Trophoblast cell (in vitro differentiated cells and primary cell): ENCODE data around the gene PTPN23.

Experiments
- DNase-seq, 2 donors: peaks; one replicate each; pipeline ENCODE4 v3.0.0-alpha.2; 2016
- H2AFZ ChIP-seq: 2 replicates; pipeline ENCODE4 v1.6.1; 2013; ENCODE audit warnings: low read length, moderate library complexity, mild to moderate bottlenecking; ENCODE audit not compliant: insufficient read depth, poor library complexity
- H2AK5ac ChIP-seq: 2 replicates; pipeline ENCODE4 v1.6.1; 2013; ENCODE audit warnings: mild to moderate bottlenecking, low read length
- H2BK120ac ChIP-seq: 2 replicates; pipeline ENCODE4 v1.6.1; 2013; ENCODE audit warnings: low read length, mild to moderate bottlenecking, moderate library complexity; ENCODE audit not compliant: insufficient read depth, poor library complexity
- H2BK12ac ChIP-seq: 2 replicates; pipeline ENCODE4 v1.6.1; 2013; ENCODE audit warnings: mild to moderate bottlenecking, low read length, moderate library complexity
- H2BK5ac ChIP-seq: 2 replicates; pipeline ENCODE4 v1.6.1; 2013; ENCODE audit warnings: low read length, low read depth, moderate library complexity, mild to moderate bottlenecking; ENCODE audit not compliant: poor library complexity
- H3K14ac ChIP-seq: 2 replicates; pipeline ENCODE4 v1.6.1; 2013; ENCODE audit warnings: mild to moderate bottlenecking, low read length
- H3K18ac ChIP-seq: 2 replicates; pipeline ENCODE4 v1.6.1; 2013; ENCODE audit warnings: mild to moderate bottlenecking, low read length
- H3K23ac ChIP-seq: 2 replicates; pipeline ENCODE4 v1.6.1; 2013; ENCODE audit warnings: low read length
- H3K27ac ChIP-seq: 2 replicates; pipeline ENCODE4 v1.5.1; 2013; ENCODE audit warnings: low read depth, mild to moderate bottlenecking, inconsistent platforms, low read length, moderate library complexity
- H3K27me3 ChIP-seq: 2 replicates; pipeline ENCODE4 v1.6.1; 2013; ENCODE audit warnings: inconsistent platforms, mild to moderate bottlenecking, low read length, moderate library complexity; ENCODE audit not compliant: insufficient read depth
- H3K36me3 ChIP-seq, 2 experiments: 1 replicate in 1 of 2; 2 replicates in 1 of 2; pipeline ENCODE4 v1.6.1; 2013; ENCODE audit warnings: low read length in 2 of 2, mild to moderate bottlenecking in 2 of 2, moderate library complexity in 1 of 2; ENCODE audit not compliant: insufficient read depth in 2 of 2, control insufficient read depth in 1 of 2
- H3K4ac ChIP-seq: 2 replicates; pipeline ENCODE4 v1.6.1; 2013; ENCODE audit warnings: low read depth, mild to moderate bottlenecking, low read length, moderate library complexity
- H3K4me1 ChIP-seq, 2 experiments: 1 replicate in 1 of 2; 2 replicates in 1 of 2; pipeline ENCODE4 v1.6.1; 2013; ENCODE audit warnings: low read length in 2 of 2, mild to moderate bottlenecking in 2 of 2, moderate library complexity in 1 of 2; ENCODE audit not compliant: insufficient read depth in 2 of 2, control insufficient read depth in 1 of 2
- H3K4me2 ChIP-seq: 2 replicates; pipeline ENCODE4 v1.6.1; 2013; ENCODE audit warnings: inconsistent platforms, mild to moderate bottlenecking, low read length, moderate library complexity
- H3K4me3 ChIP-seq: 2 replicates; pipeline ENCODE4 v1.5.1; 2013; ENCODE audit warnings: mild to moderate bottlenecking, low read depth, low read length, inconsistent platforms
- H3K79me1 ChIP-seq: one replicate; pipeline ENCODE4 v1.6.1; 2013; ENCODE audit warnings: low read length
- H3K79me2 ChIP-seq: 2 replicates; pipeline ENCODE4 v1.6.1; 2013; ENCODE audit warnings: low read length, mild to moderate bottlenecking; ENCODE audit not compliant: control insufficient read depth, insufficient read depth, poor library complexity
- H3K9ac ChIP-seq: 2 replicates; pipeline ENCODE4 v1.6.1; 2013; ENCODE audit warnings: mild to moderate bottlenecking, low read length
- H3K9me3 ChIP-seq: 2 replicates; pipeline ENCODE4 v1.6.1; 2013; ENCODE audit warnings: low read depth, mild to moderate bottlenecking, control low read depth, inconsistent platforms, low read length; ENCODE audit not compliant: insufficient read depth
- H4K12ac ChIP-seq: 2 replicates; pipeline ENCODE4 v1.6.1; 2013; ENCODE audit warnings: low read depth, mild to moderate bottlenecking, low read length, moderate library complexity
- H4K8ac ChIP-seq: 2 replicates; pipeline ENCODE4 v1.6.1; 2013; ENCODE audit warnings: low read depth, mild to moderate bottlenecking, low read length, moderate library complexity
- H4K91ac ChIP-seq: one replicate; pipeline ENCODE4 v1.6.1; 2013; ENCODE audit warnings: low read depth, mild to moderate bottlenecking, low read length, moderate library complexity
- WGBS: extraction: QIAGEN DNeasy Blood & Tissue Kit; methylation state at CpG from one replicate; pipeline ENCODE4 v1.1.7; 2013; ENCODE audit warnings: missing lambda C conversion rate; ENCODE audit not compliant: insufficient read length, insufficient coverage; ENCODE audit errors: extremely low coverage; 5-methylcytosine and 5-hydroxymethylcytosine counted together

Gene PTPN23

GRCh38 chr3:47414161-47414564 is 33.3 kb downstream of the PTPN23 start:
- no peak overlapping the region for H2BK5ac ChIP-seq

GRCh38 chr3:47414666-47415587 is 34.1 kb downstream of the PTPN23 start:
- H4K91ac ChIP-seq, result no peak overlapping the region
- H3K14ac ChIP-seq, result no peak overlapping the region
- no peaks in the 10 kb centered on the region for H3K79me2 ChIP-seq
- no peak overlapping the region for H3K4me2 ChIP-seq
- H3K9ac ChIP-seq, result no peak overlapping the region
- H3K4me1 ChIP-seq, result no peaks in the 10 kb centered on the region
- peaks cover 5% of the 10 kb centered on the region for H3K9me3 ChIP-seq
- no peak overlapping the region for H3K18ac ChIP-seq
- no peak overlapping the region for H3K27ac ChIP-seq
- H3K27me3 ChIP-seq, result no peaks in the 10 kb centered on the region
- H2AK5ac ChIP-seq, result no peak overlapping the region
- no peak overlapping the region for H3K4me3 ChIP-seq
- H2BK120ac ChIP-seq, result no peak overlapping the region
- H4K8ac ChIP-seq, result no peak overlapping the region
- no peak for DNase-seq
- H3K36me3 ChIP-seq, result peaks cover 79% of the 10 kb centered on the region in 2 experiments
- H3K79me1 ChIP-seq, result no peaks in the 10 kb centered on the region
- H2BK5ac ChIP-seq, result no peak overlapping the region
- no peak overlapping the region for H2AFZ ChIP-seq
- no peak overlapping the region for H3K23ac ChIP-seq
- WGBS, result no CpG with 5 or more reads among the region's 16 CpGs
- no peak overlapping the region for H3K4ac ChIP-seq
- no peak overlapping the region for H2BK12ac ChIP-seq
- no peak overlapping the region for H4K12ac ChIP-seq

More at GRCh38 chr3:47414161-47414564, 33.3 kb downstream of the PTPN23 start:
- no peak overlapping the region for H3K9ac ChIP-seq
- H2BK12ac ChIP-seq, result no peak overlapping the region
- DNase-seq, result no peak
- no peak overlapping the region for H3K14ac ChIP-seq
- H3K79me1 ChIP-seq, result no peaks in the 10 kb centered on the region
- peaks cover 79 to 80% of the 10 kb centered on the region in 2 experiments for H3K36me3 ChIP-seq
- no peak overlapping the region for H3K4ac ChIP-seq
- H3K9me3 ChIP-seq, result peaks cover 5% of the 10 kb centered on the region
- H3K18ac ChIP-seq, result no peak overlapping the region
- WGBS, result no CpG with 5 or more reads among the region's 3 CpGs
- H4K91ac ChIP-seq, result no peak overlapping the region
- no peaks in the 10 kb centered on the region for H3K79me2 ChIP-seq
- no peak overlapping the region for H2AFZ ChIP-seq
- H4K12ac ChIP-seq, result no peak overlapping the region
- H3K23ac ChIP-seq, result no peak overlapping the region
- no peak overlapping the region for H2AK5ac ChIP-seq
- no peak overlapping the region for H3K4me3 ChIP-seq
- H3K4me2 ChIP-seq, result no peak overlapping the region
- H3K4me1 ChIP-seq, result no peaks in the 10 kb centered on the region
- no peak overlapping the region for H2BK120ac ChIP-seq
- no peaks in the 10 kb centered on the region for H3K27me3 ChIP-seq
- no peak overlapping the region for H4K8ac ChIP-seq
- no peak overlapping the region for H3K27ac ChIP-seq

- no peak overlapping the region for H2AFZ ChIP-seq
- H3K4me1 ChIP-seq, result no peaks in the 10 kb centered on the region
- no peak overlapping the region for H3K23ac ChIP-seq
- no peaks in the 10 kb centered on the region for H3K79me1 ChIP-seq
- no peak overlapping the region for H2AK5ac ChIP-seq
- no peak overlapping the region for H4K91ac ChIP-seq
- WGBS, result no CpG with 5 or more reads among the region's 9 CpGs
- no peak overlapping the region for H4K12ac ChIP-seq
- no peak overlapping the region for H3K9ac ChIP-seq
- no peak overlapping the region for H3K4ac ChIP-seq
- H3K18ac ChIP-seq, result no peak overlapping the region
- H4K8ac ChIP-seq, result no peak overlapping the region
- H2BK12ac ChIP-seq, result no peak overlapping the region
- no peak overlapping the region for H3K4me3 ChIP-seq
- H3K4me2 ChIP-seq, result no peak overlapping the region
- no peak overlapping the region for H2BK120ac ChIP-seq
- no peak overlapping the region for H3K14ac ChIP-seq
- no peaks in the 10 kb centered on the region for H3K79me2 ChIP-seq
- H3K27ac ChIP-seq, result no peak overlapping the region
- peaks cover 5% of the 10 kb centered on the region for H3K9me3 ChIP-seq
- no peak overlapping the region for H2BK5ac ChIP-seq
- H3K27me3 ChIP-seq, result no peaks in the 10 kb centered on the region
- peaks cover 78 to 81% of the 10 kb centered on the region in 2 experiments for H3K36me3 ChIP-seq
- DNase-seq, result no peak
Measured at GRCh38 chr3:47416041-47416440, 35.2 kb downstream of the PTPN23 start.

- H3K18ac ChIP-seq, result no peak overlapping the region
- H3K14ac ChIP-seq, result no peak overlapping the region
- H4K12ac ChIP-seq, result no peak overlapping the region
- no peak overlapping the region for H3K4me2 ChIP-seq
- peaks cover 54 to 64% of the 10 kb centered on the region in 2 experiments for H3K36me3 ChIP-seq
- H3K4me1 ChIP-seq, result no peaks in the 10 kb centered on the region
- no peaks in the 10 kb centered on the region for H3K27me3 ChIP-seq
- no peak overlapping the region for H4K8ac ChIP-seq
- peaks cover 5% of the 10 kb centered on the region for H3K9me3 ChIP-seq
- H3K79me1 ChIP-seq, result no peaks in the 10 kb centered on the region
- no peak overlapping the region for H2BK5ac ChIP-seq
- WGBS, result no CpG with 5 or more reads among the region's 53 CpGs
- no peak overlapping the region for H3K4me3 ChIP-seq
- H2BK12ac ChIP-seq, result no peak overlapping the region
- DNase-seq, result no peak
- H3K23ac ChIP-seq, result no peak overlapping the region
- no peak overlapping the region for H2AFZ ChIP-seq
- no peak overlapping the region for H2BK120ac ChIP-seq
- no peak overlapping the region for H3K9ac ChIP-seq
- no peak overlapping the region for H2AK5ac ChIP-seq
- no peak overlapping the region for H4K91ac ChIP-seq
- no peak overlapping the region for H3K4ac ChIP-seq
- H3K27ac ChIP-seq, result no peak overlapping the region
- no peaks in the 10 kb centered on the region for H3K79me2 ChIP-seq
Measured at GRCh38 chr3:47418167-47419082, 37.6 kb downstream of the PTPN23 start.
